ENCODE data around the gene CTDSPL2.
"Not testable (repeated sequence)": the region's sequence is repeated elsewhere in the genome, so short reads cannot be mapped to it uniquely, and the experiment has no call there.

Gene CTDSPL2

DNA sequence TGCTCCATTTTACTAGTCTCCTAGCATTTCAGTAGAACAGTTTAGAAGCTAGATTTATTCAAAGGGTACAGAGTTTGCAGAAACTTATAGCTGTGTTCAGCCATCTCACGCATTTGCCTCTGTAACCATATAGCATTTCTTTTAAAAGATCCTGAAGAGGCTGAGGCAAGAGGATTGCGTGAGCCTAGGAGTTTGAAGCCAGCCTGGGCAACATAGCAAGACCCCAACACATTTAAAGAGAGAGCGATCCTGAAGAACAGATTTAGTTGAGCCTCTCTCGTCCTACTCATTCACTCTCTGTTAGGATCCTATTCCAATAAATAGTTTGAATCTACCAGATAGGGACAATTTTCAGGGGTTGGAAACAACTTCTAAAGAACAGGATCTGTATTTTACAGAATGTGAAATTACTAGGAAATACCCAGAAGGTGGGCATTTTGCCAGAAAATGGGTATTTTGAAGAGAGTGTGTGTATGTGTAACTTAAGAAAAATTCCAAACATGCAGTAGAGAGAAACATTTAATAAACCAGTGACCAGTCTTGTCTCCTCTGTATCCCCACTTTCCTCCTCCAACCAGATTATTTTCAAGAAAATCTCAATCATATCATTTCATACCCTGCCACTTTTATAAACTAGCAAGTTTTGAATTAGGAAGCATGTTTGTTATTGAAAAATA, 114.0 kb downstream of the CTDSPL2 start:
- no peak for DNase-seq

DNA sequence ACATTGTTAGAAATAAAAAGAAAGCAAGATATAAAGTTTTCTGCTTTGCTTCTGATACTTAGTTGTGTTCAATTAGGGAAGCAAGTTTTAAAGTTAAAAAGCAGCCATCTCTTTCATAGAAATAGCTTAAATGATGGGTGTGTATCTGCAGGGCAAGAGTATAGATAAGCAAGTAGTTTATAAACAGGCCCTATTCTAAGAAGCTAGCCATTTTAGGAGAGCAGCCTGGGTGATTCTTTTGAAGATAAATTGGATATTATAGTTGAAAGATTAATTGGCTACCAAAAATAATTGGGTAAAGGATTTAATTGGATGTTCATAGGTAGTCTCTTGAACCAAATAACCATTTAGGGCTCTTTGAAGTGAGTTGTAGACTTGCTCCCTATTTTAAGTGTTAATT, 115.2 kb downstream of the CTDSPL2 start:
- no peak for DNase-seq

- DNase-seq: not testable (repeated sequence)
Measured at GRCh38 chr15:44544745-44545144, 117.3 kb downstream of the CTDSPL2 start.

DNA sequence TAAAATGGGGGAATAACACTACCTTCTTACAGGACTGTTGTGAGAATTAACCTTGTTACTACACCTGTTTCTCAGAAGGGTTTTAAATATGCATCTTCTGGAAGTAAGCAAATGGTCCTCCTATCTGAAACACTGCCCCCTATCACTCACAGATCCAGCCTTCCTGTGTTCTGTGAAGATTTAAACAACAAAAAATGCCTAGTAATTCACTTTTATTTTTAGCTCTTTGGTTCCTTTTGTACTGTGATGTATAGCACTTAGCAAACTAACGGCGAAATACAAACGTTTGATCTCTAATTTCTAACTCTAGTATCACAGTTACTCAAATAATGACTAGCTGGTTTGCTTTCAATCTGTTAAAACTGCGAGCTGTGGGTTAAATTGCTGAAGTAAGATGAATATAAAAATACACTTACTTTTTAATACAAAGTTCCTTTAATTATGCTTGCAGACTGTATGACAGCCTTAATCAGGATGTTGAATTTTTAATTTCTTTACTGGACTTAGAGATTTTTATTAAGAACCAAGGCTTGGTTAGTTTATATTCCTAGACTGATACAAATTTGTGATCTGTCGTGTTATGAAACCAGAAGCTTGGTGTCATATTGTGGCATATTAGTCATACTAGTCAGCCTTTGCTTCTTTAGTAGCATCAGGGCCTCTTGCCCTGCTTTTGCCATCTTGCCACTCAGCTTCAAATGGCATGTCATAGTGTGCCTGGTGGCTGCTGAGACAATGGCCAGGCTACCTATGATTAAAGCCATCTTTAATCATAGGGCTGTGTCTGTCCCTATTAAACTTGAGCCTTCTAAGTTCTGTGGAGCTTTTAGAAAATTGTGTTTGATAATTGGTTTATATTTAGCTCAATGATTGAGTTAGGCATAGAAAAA, 118.7 kb downstream of the CTDSPL2 start:
- DNase-seq: no peak

GRCh38 chr15:44549152-44549551, 121.7 kb downstream of the CTDSPL2 start:
- DNase-seq: not testable (repeated sequence)

DNA sequence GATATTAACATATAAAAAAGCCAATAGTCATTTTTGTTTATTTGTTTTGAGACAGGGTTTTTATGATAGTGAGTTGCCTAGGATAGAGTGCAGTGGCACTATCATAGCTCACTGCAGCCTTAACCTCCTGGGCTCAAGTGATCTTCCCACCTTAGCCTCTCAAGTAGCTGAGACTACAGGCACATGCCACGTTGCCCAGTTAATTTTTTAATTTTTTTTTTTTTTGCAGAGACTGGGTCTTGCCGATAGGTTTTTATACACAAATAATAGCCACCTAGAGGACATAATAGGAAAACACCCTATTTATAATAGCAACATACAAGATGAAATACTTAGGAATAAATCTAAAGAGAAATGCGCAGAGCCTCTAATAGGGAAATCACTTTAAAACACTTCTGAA, 122.8 kb downstream of the CTDSPL2 start:
- DNase-seq: no peak

DNA sequence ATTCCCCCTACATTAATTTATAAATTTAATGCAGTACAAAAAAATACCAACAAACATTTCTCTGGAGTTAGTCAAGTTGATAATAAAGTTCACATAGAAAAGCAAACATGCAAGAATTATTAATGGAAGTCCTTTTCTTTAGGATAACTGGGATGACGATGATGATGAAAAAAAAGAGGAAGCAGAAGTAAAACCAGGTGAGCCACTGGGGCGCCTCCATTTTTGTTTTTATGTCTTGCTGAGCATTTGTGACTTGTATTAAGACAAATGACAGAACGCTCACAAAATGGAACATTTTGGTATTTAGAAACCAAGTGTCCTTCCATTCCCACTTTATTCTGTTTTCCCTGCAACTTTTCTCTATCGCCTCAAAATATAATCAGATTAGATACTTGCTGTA, 123.3 kb downstream of the CTDSPL2 start:
- DNase-seq: no peak

DNA sequence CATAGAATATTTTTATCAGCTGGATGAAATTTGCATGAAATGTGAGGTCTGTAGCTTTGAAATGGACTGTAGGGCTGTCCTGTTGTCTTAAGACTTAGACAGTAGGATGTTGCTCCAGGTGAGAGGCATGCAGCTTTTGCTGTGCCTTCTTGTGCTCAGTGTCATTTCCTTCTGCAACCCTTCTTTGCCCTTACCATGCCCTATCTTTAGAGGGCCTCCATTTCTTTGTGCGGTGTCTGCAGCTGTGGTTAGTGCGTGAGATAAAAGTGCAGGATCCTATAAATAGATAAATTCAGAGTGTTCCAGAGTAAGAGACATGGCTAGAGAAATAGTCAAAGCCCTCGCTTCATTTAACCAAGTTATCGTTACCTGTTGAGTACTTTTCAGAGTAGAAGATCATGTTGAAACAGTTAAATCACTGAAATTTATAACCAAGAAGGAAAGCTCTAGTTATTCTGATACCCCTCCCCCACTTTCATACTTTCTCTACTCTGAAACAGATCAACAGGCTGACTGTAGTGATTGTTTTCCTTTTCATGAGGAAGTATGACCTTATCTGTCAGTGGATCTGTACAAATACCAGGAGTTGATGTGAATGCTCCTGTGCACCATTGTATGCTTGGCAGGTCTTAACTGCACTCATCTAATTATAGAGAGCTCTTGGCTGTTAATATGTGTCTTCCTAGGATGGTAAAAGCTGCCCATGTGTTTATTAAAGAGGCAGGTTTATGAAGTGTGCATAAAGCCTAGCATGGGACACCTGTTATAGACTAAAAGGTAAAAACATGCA, 127.7 kb downstream of the CTDSPL2 start:
- DNase-seq: no peak

DNA sequence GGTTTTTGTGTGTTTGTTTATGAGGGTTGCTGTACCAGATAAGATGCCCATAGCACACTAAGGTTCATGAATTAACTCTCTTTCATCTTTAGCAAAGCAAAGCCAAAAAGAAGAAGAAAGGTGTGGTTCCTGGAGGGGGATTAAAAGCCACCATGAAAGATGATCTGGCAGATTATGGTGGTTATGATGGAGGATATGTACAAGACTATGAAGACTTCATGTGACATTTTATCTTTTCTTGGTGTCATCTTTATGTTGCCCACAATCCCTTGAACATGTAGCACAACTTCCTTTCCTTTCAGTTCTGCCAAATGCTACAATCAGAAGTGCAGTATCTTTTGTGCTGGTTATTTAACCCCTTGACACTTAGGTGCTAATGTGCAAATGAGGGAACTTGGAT, 133.5 kb downstream of the CTDSPL2 start:
- DNase-seq: not testable (repeated sequence)

DNA sequence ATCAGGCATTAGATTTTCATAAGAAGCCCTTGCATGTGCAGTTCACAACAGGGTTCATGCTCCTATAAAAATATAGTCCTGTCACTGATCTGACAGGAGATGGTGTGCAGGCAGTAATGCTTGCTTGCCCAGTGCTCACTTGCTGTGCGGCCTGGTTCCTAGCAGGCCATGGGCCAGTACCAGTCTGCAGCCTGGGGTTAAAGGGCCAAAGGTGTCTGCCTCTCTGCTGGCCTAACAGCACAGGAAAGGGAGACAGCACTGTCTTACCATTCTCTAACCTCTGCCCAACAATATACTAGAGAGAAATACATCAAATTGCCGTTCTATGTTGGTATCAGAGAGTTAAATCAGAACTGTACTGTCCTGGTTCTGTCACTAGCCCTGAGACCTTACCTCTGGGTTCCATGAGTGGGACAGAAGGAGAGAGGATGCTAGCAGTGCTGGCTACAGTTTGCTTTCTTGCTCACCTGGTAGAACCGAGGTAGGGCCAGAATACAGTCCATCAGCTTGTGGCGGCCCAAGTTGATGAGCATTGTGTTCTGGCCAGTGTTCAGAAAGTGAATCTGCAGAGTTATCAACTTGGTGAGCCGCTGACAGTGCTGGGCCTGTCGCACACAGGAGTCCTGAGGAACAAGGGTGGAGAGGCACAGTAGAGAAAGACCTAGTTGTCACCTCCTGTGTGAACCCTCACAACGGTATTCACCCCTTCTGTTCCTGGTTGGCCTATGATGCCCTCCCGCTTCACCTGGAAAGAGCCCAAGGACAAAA, 138.1 kb downstream of the CTDSPL2 start:
- DNase-seq: no peak

DNA sequence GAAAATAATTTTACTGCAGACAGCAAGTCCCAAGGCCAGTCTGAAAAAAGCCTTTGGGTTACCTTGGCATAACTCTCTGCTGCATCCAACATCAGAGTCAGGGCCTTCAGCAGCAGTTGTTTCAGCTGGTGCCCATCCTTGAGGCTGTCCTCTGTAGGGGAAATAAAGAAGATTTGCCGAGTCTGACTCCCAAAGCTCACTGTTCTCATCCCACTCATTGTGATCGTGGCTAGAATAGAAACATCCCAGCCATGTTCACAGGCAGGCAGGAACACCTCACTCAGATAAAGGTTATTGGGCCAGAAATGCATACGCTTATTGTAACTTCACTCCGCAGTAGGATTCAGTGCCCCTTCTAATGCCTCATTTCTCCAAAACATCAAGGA, 138.7 kb downstream of the CTDSPL2 start:
- no peak for DNase-seq

GRCh38 chr15:44568338-44568737, 140.9 kb downstream of the CTDSPL2 start:
- DNase-seq: no peak

- DNase-seq: no peak
Measured at GRCh38 chr15:44569316-44569715, 141.9 kb downstream of the CTDSPL2 start.

DNA sequence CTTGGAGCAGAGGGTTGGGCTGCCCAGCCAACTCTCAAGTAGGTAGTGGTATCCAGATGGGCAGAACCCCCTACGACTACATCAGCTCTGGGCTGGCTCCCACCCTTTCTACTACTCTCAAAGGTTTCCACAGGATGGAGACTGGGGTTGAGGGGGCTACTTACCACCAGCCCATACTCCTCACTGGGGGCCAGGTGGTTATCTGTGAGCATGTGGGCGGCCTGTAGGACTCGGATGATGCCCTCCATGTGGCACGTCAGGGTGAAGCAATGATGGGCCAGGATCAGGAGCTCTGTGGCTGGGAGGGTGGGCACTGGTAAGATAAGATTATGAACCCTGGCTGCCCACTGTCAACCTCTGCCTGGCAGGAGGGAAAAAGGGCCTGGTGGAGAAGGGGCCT, 142.9 kb downstream of the CTDSPL2 start:
- no peak for DNase-seq

DNA sequence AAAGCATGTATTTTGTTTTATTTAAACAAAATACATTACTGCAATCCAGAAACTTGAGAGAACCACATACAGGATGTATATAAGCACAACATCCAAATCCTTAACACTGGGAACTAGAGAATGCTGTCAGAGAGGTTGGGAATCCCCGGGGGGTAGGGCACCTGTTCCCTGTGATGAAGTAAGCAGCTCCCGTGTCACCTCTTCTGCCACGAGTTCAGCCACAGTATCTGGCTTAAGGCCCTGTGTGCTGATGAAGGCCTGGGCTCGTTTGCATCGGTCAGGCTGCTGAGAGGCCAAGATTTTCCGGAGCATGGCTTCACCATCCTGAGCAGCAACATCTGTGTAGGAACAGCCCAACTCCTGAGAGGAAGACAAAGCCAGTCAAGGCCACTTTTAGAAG, 146.0 kb downstream of the CTDSPL2 start:
- DNase-seq: no peak

GRCh38 chr15:44574734-44575133, 147.3 kb downstream of the CTDSPL2 start:
- DNase-seq: no peak
